SJCRH30 (cell line): Measurements from ENCODE around the gene G0S2. TPM values are rescaled to one million over a fixed set of nuclear protein-coding genes. Genes with fewer than 3 reads are reported as not detected.

Source experiments
- DNase-seq, 2 experiments: peaks; one replicate each; pipeline ENCODE4 v3.0.0-alpha.2; 2015 to 2020
- H3K27ac ChIP-seq: fragments of 250-450 bp; sonication (Bioruptor Pico); 2 replicates; pipeline ENCODE4 v1.5.1; 2020; ENCODE audit warnings: mild to moderate bottlenecking, moderate library complexity
- H3K27me3 ChIP-seq: fragments of 250-450 bp; sonication (Bioruptor Pico); 2 replicates; pipeline ENCODE4 v1.5.1; 2020; ENCODE audit warnings: mild to moderate bottlenecking, moderate library complexity
- H3K36me3 ChIP-seq: fragments of 250-450 bp; sonication (Bioruptor Pico); 2 replicates; pipeline ENCODE4 v1.5.1; 2020; ENCODE audit warnings: mild to moderate bottlenecking, moderate library complexity
- H3K4me1 ChIP-seq: fragments of 250-450 bp; sonication (Bioruptor Pico); 2 replicates; pipeline ENCODE4 v1.5.1; 2020; ENCODE audit warnings: mild to moderate bottlenecking, moderate library complexity
- H3K4me3 ChIP-seq: fragments of 250-450 bp; sonication (Bioruptor Pico); 2 replicates; pipeline ENCODE4 v1.5.1; 2020; ENCODE audit warnings: mild to moderate bottlenecking, moderate library complexity
- H3K9me3 ChIP-seq: fragments of 250-450 bp; sonication (Bioruptor Pico); replicated peaks from 2 replicates; pipeline ENCODE4 v1.5.1; 2020; ENCODE audit warnings: mild to moderate bottlenecking, moderate library complexity
- total RNA-seq: library from RNA; depleted of rRNA; stranded (reverse); fragments of >200 nt; shearing (Covaris generic); gene quantifications from 2 replicates; pipeline ENCODE4 v1.2.3, GENCODE V29; 2014; rRNA removed

The G0S2 gene
- total RNA-seq, 1 experiment from 2014 or later = 1.3 TPM

- H3K27me3 ChIP-seq = no peaks in the 10 kb centered on the region; the same call in none of the 2 replicates
- no peaks in the 10 kb centered on the region for H3K36me3 ChIP-seq
- H3K4me1 ChIP-seq = no peaks in the 10 kb centered on the region
- no peak overlapping the region for H3K27ac ChIP-seq
- no peaks in the 10 kb centered on the region for H3K9me3 ChIP-seq
- no peak overlapping the region for H3K4me3 ChIP-seq
- no peak for DNase-seq
These were observed 34.9 kb downstream of the G0S2 start for GRCh38 chr1:209710093-209710492.

DNA sequence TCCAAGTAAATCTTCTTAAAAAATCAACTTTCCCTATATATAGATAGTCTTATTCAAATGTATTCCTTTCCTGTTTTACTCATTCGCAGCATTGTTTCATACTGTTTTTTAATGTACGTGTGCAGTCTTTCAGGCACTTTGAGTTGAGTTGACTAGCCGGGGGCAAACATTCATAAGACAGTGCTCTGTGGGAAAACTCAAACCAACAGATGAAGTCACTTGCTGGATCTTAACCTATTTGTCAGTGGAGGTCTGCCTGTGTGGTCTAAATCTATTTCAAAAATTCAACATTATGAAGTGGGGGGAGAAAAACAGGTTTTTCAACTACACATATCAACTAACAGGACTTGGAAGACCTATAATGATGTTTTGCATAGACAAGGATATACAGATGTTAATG, 35.6 kb downstream of the G0S2 start:
- H3K4me3 ChIP-seq = no peak overlapping the region
- no peaks in the 10 kb centered on the region for H3K4me1 ChIP-seq
- H3K9me3 ChIP-seq = no peaks in the 10 kb centered on the region
- H3K27me3 ChIP-seq = peaks cover 3% of the 10 kb centered on the region
- DNase-seq = no peak
- no peaks in the 10 kb centered on the region for H3K36me3 ChIP-seq
- no peak overlapping the region for H3K27ac ChIP-seq

- DNase-seq = no peak
- no peaks in the 10 kb centered on the region for H3K36me3 ChIP-seq
These were observed 39.1 kb downstream of the G0S2 start for GRCh38 chr1:209714338-209714737.

DNA sequence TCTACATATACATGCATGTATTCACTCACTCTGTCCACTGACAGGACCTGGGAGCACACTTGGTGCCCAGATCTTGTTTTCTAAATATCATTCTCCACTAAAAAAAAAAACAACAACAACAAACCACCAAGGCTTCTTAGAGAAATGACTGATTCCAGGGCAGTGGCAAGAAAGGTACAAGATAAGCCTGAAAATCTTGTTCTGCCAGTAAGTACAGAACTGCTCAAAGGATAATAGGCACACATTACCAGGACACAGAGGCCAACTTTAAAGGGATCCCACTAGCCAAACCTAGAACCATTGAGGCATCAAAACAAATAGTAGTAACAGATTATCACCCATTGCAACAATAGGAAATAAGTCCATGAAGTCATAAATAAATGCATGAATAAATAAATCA, 40.1 kb downstream of the G0S2 start:
- H3K27ac ChIP-seq = no peak overlapping the region
- H3K4me1 ChIP-seq = no peaks in the 10 kb centered on the region
- no peak overlapping the region for H3K4me3 ChIP-seq
- H3K36me3 ChIP-seq = no peaks in the 10 kb centered on the region
- peaks cover 3% of the 10 kb centered on the region for H3K27me3 ChIP-seq
- no peak for DNase-seq
- H3K9me3 ChIP-seq = no peaks in the 10 kb centered on the region

More at GRCh38 chr1:209714338-209714737, 39.1 kb downstream of the G0S2 start:
- peaks cover 3% of the 10 kb centered on the region for H3K27me3 ChIP-seq
- H3K4me1 ChIP-seq = no peaks in the 10 kb centered on the region
- H3K4me3 ChIP-seq = no peak overlapping the region
- H3K9me3 ChIP-seq = no peaks in the 10 kb centered on the region
- no peak overlapping the region for H3K27ac ChIP-seq

DNA sequence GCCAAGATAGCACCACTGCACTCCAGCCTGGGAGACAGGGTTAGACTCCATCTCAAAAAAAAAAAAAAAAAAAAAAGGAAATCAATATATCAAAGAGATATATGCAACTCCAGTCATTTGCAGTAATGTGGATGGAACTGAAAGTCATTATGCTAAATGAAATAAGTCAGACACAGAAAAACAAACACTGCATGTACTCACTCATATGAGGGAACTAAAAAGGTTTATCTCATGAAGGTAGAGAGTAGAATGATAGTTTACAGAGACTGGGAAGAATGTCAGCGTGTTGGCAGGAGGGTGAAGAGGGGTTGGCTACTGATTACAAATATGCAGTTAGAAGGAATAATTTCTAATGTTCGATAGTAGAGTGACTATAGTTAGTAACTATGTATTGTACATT, 42.6 kb downstream of the G0S2 start:
- H3K4me3 ChIP-seq = no peak overlapping the region

DNA sequence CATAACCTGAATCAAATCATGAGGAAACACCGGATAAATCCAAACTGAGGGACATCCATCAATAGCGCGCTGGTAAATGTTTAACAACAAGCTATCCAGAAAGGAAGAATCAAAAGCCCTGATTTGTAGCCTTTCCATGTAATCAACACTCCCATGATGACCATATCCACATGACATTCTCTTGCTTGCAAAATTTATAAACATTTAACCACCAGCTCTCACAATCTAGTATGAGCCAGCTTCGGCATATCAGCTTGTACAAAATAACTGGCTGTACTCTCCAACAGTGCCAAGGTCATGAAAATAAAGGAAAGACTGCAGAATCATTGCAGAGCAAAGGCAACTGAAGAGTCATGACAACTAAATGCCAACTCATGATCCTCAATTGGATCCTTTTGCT, 45.1 kb downstream of the G0S2 start:
- no peak overlapping the region for H3K27ac ChIP-seq
- no peaks in the 10 kb centered on the region for H3K4me1 ChIP-seq
- H3K4me3 ChIP-seq = no peak overlapping the region
- 0 out of 2 replicates have a peak, but pooled peaks cover 3% of the 10 kb centered on the region for H3K27me3 ChIP-seq
- no peaks in the 10 kb centered on the region for H3K9me3 ChIP-seq
- H3K36me3 ChIP-seq = no peaks in the 10 kb centered on the region
- no peak for DNase-seq

More for the DNA sequence above, 42.6 kb downstream of the G0S2 start:
- no peak overlapping the region for H3K27ac ChIP-seq
- H3K9me3 ChIP-seq = no peaks in the 10 kb centered on the region
- no peaks in the 10 kb centered on the region for H3K4me1 ChIP-seq
- no peak for DNase-seq
- H3K36me3 ChIP-seq = no peaks in the 10 kb centered on the region
- H3K27me3 ChIP-seq = peaks cover 3% of the 10 kb centered on the region; the same call in 1 of the 2 replicates

GRCh38 chr1:209720826-209721225, 45.6 kb downstream of the G0S2 start:
- Histone ChIP-seq H3K9me3 (no peaks in the 10 kb centered on the region), H3K27ac (no peak overlapping the region), H3K36me3 (no peaks in the 10 kb centered on the region), H3K4me3 (no peak overlapping the region), H3K4me1 (no peaks in the 10 kb centered on the region), H3K27me3 (0 out of 2 replicates have a peak, but pooled peaks cover under 1% of the 10 kb centered on the region)
- no peak for DNase-seq

GRCh38 chr1:209721323-209721722, 46.1 kb downstream of the G0S2 start:
- no peaks in the 10 kb centered on the region for H3K4me1 ChIP-seq
- H3K9me3 ChIP-seq = no peaks in the 10 kb centered on the region
- no peaks in the 10 kb centered on the region for H3K27me3 ChIP-seq
- H3K27ac ChIP-seq = no peak overlapping the region
- DNase-seq = no peak
- H3K36me3 ChIP-seq = no peaks in the 10 kb centered on the region
- H3K4me3 ChIP-seq = no peak overlapping the region

GRCh38 chr1:209723265-209723664, 48.1 kb downstream of the G0S2 start:
- H3K4me1 ChIP-seq = no peaks in the 10 kb centered on the region
- H3K36me3 ChIP-seq = no peaks in the 10 kb centered on the region
- no peaks in the 10 kb centered on the region for H3K9me3 ChIP-seq
- no peak overlapping the region for H3K4me3 ChIP-seq
- no peaks in the 10 kb centered on the region for H3K27me3 ChIP-seq
- no peak for DNase-seq
- H3K27ac ChIP-seq = no peak overlapping the region

- Histone ChIP-seq H3K9me3 (no peaks in the 10 kb centered on the region), H3K27ac (no peak overlapping the region), H3K4me1 (no peaks in the 10 kb centered on the region), H3K4me3 (no peak overlapping the region), H3K27me3 (no peaks in the 10 kb centered on the region), H3K36me3 (no peaks in the 10 kb centered on the region)
- DNase-seq = no peak
These were observed 48.8 kb downstream of the G0S2 start for GRCh38 chr1:209723756-209724693.

Other genes starting within 250 kb of the G0S2 start
- not detected in 2 replicates for gene CAMK1G, start 91.7 kb upstream of the G0S2 start, total RNA-seq
- gene LAMB3, start 23.0 kb upstream of the G0S2 start, total RNA-seq = 8.9 and 9.1 TPM in 2 replicates
- not detected in 2 replicates for gene HSD11B1, start 29.4 kb downstream of the G0S2 start, total RNA-seq
- 0.06 TPM in 1 of 2 replicates, not detected in the other for gene TRAF3IP3, start 80.6 kb downstream of the G0S2 start, total RNA-seq
- gene C1orf74, start 109.1 kb downstream of the G0S2 start, total RNA-seq = 5.4 and 6.0 TPM in 2 replicates
- gene IRF6, start 130.7 kb downstream of the G0S2 start, total RNA-seq = not detected in 2 replicates
- gene UTP25, start 152.6 kb downstream of the G0S2 start, total RNA-seq = 13.3 and 14.2 TPM in 2 replicates